G401 (cell line): ENCODE measurements around the gene ZSWIM5. TPM values are rescaled to one million over a fixed set of nuclear protein-coding genes. Genes with fewer than 3 reads are reported as not detected.
"Not testable (repeated sequence)": the region's sequence is repeated elsewhere in the genome, so short reads cannot be mapped to it uniquely, and the experiment has no call there.

Experiments used
- DNase-seq: peaks from one replicate; pipeline ENCODE4 v3.0.0-alpha.2; 2015; ENCODE audit warnings: low spot score
- in situ Hi-C: cut with HindIII; loops from 2 replicates; pipeline ENCODE4 v1.10.0; 2016; ENCODE audit warnings: low sequenced_read_pairs, mixed read lengths
- total RNA-seq: library from RNA; depleted of rRNA; stranded (reverse); fragments of >200 nt; shearing (Covaris generic); gene quantifications from 2 replicates; pipeline ENCODE4 v1.2.3, GENCODE V29; 2014; rRNA removed

ZSWIM5 gene
- 3.3 and 4.6 TPM in 2 replicates for total RNA-seq

GRCh38 chr1:45205910-45206721 is at the start of gene ZSWIM5:
TSS of gene ZSWIM5 (minus strand) at chr1:45206605. CDS start at chr1:45206350, 255 bp downstream.
- DNase-seq: peak; percentile 79
- in situ Hi-C loops: no loop called here

GRCh38 chr1:45254490-45254889 is 48.1 kb upstream of the ZSWIM5 start:
- no peak for DNase-seq
- in situ Hi-C loops: no loop called here

GRCh38 chr1:45250544-45250943 is 44.1 kb upstream of the ZSWIM5 start:
- in situ Hi-C loops: no loop called here
- no peak for DNase-seq

- DNase-seq, in situ Hi-C loops: not testable (repeated sequence)
Measured at GRCh38 chr1:45248004-45248403, 41.6 kb upstream of the ZSWIM5 start.

- no peak for DNase-seq
- in situ Hi-C loops: no loop called here
Measured at GRCh38 chr1:45246760-45247159, 40.4 kb upstream of the ZSWIM5 start.

- in situ Hi-C loops, DNase-seq: not testable (repeated sequence)
Measured at GRCh38 chr1:45246359-45246758, 40.0 kb upstream of the ZSWIM5 start.

- no peak for DNase-seq
- in situ Hi-C loops: no loop called here
Measured at GRCh38 chr1:45244660-45245059, 38.3 kb upstream of the ZSWIM5 start.

- DNase-seq: no peak
- in situ Hi-C loops: no loop called here
Measured at GRCh38 chr1:45243476-45244343, 37.3 kb upstream of the ZSWIM5 start.

GRCh38 chr1:45238846-45239245 is 32.4 kb upstream of the ZSWIM5 start:
- in situ Hi-C loops: no loop called here

GRCh38 chr1:45236136-45236535 is 29.7 kb upstream of the ZSWIM5 start:
- DNase-seq: no peak
- in situ Hi-C loops: no loop called here

More at GRCh38 chr1:45238846-45239245, 32.4 kb upstream of the ZSWIM5 start:
- no peak for DNase-seq

- in situ Hi-C loops: no loop called here
- peak; percentile 6 for DNase-seq
Measured at GRCh38 chr1:45230537-45230936, 24.1 kb upstream of the ZSWIM5 start.

- in situ Hi-C loops: no loop called here
- no peak for DNase-seq
Measured at GRCh38 chr1:45225598-45225997, 19.2 kb upstream of the ZSWIM5 start.

GRCh38 chr1:45223710-45224109 is 17.3 kb upstream of the ZSWIM5 start:
- in situ Hi-C loops: not testable (repeated sequence)

GRCh38 chr1:45221716-45222115 is 15.3 kb upstream of the ZSWIM5 start:
- DNase-seq: no peak
- in situ Hi-C loops: no loop called here

More at GRCh38 chr1:45223710-45224109, 17.3 kb upstream of the ZSWIM5 start:
- DNase-seq: not testable (repeated sequence)

GRCh38 chr1:45216861-45217260 is 10.5 kb upstream of the ZSWIM5 start:
- no peak for DNase-seq
- in situ Hi-C loops: no loop called here

- in situ Hi-C loops: no loop called here
Measured at GRCh38 chr1:45216200-45216541, 9.8 kb upstream of the ZSWIM5 start.

GRCh38 chr1:45215485-45216199 is 9.2 kb upstream of the ZSWIM5 start:
- in situ Hi-C loops: no loop called here
- DNase-seq: no peak

More at GRCh38 chr1:45216200-45216541, 9.8 kb upstream of the ZSWIM5 start:
- DNase-seq: no peak

- in situ Hi-C loops: no loop called here
- no peak for DNase-seq
Measured at GRCh38 chr1:45213892-45214291, 7.5 kb upstream of the ZSWIM5 start.

GRCh38 chr1:45211076-45211475 is 4.7 kb upstream of the ZSWIM5 start:
- no peak for DNase-seq
- in situ Hi-C loops: no loop called here
